ENCODE measurements around the gene PCDHGA10.

DNA sequence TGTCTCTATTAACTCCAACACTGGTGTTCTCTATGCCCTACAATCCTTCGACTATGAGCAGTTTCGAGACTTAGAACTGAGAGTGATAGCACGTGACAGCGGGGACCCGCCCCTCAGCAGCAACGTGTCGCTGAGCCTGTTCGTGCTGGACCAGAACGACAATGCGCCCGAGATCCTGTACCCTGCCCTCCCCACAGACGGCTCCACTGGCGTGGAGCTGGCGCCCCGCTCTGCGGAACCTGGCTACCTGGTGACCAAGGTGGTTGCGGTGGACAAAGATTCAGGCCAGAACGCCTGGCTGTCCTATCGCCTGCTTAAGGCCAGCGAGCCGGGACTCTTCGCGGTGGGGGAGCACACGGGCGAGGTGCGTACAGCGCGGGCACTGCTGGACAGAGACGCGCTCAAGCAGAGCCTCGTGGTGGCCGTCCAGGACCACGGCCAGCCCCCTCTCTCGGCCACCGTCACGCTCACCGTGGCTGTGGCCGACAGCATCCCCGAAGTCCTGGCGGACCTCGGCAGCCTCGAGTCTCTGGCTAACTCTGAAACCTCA lies 10.0 kb downstream of the PCDHGA10 start:
- TF ChIP-seq, protein P1, sequence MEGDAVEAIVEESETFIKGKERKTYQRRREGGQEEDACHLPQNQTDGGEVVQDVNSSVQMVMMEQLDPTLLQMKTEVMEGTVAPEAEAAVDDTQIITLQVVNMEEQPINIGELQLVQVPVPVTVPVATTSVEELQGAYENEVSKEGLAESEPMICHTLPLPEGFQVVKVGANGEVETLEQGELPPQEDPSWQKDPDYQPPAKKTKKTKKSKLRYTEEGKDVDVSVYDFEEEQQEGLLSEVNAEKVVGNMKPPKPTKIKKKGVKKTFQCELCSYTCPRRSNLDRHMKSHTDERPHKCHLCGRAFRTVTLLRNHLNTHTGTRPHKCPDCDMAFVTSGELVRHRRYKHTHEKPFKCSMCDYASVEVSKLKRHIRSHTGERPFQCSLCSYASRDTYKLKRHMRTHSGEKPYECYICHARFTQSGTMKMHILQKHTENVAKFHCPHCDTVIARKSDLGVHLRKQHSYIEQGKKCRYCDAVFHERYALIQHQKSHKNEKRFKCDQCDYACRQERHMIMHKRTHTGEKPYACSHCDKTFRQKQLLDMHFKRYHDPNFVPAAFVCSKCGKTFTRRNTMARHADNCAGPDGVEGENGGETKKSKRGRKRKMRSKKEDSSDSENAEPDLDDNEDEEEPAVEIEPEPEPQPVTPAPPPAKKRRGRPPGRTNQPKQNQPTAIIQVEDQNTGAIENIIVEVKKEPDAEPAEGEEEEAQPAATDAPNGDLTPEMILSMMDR (conservative IDR thresholded peaks at IDR 0.05; ENCODE audit: low read length), result no peak
- TF ChIP-seq EZH2phosphoT487 (IDR thresholded peaks at IDR 0.05; ENCODE audit: borderline replicate concordance, low read depth, low read length), result no peak

Data from OCI-LY7 (cell line).